GM18526 (cell line): ENCODE data around the gene SPDYE4.

Experiments used
- POLR2A ChIP-seq: IDR thresholded peaks from 3 replicates; pipeline ENCODE4 v1.6.1; 2011; ENCODE audit not compliant: insufficient read length; ENCODE audit errors: extremely low read depth

The SPDYE4 gene

DNA sequence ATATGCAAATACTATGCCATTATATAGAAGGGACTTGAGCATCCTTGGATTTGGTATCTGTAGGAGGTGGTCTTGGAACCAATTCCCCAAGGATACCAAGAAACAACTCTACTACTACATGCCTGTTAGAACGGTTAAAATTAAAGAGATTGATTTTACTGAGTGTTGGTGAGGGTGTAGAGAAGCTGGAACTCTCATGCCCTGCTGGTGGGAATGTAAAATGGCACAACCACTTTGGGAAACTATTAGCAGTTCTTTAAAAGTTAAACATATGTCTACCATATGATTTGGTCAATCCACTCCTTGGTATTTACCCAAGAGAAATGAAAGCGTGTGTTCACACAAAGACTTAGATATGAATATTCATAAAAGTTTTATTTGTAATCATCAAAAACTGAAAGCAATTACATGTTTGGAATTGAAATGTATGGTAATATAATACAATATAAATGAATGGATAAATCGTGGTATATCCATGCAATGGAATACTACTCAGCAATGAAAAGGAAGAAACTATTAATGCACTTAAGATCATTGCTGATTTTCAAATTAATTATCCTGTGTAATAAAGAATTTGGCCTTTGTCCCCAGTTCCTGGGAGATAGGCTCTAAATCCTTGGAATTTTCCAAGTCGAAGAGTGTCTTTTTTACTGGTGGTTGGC, 33.0 kb upstream of the SPDYE4 start:
- no peak for TF ChIP-seq POLR2A

DNA sequence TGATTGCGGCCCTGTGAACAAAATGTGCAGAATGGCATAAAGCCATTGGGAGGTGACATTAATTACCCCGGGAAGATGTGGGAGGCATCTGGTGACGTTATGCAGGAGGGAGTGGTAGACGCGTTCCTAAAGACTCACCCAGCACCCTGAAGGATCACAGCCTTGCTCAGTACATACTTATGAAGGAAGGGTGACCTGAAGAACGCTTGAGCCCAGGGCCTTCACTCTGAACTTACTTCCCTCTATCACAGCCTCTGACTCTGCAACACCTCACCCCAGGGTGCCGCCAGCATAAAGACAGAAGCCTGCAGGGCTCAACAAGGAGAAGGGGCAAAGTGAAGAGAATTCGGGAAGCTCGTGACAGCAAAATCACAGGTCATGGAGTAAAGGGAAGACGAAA, 31.4 kb upstream of the SPDYE4 start:
- TF ChIP-seq POLR2A, result no peak

DNA sequence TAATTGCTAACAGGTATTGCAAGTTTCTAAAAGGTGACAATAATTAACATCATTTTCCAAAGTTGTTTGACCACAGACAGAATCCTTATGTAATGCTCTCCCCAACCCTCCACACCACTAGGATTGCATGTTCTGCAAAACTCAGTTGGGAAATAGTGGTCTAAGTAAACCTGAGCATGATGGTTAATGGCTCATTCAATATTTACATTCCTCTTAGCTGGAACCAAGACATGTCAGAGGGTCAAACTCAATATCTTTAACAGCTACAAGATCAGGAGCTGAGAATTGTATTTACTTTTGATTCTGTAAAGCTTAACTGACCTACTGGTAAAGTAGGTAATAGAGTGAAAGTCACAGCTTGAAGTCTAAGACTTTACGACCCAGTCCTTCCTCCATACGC, 30.7 kb upstream of the SPDYE4 start:
- no peak for TF ChIP-seq POLR2A

DNA sequence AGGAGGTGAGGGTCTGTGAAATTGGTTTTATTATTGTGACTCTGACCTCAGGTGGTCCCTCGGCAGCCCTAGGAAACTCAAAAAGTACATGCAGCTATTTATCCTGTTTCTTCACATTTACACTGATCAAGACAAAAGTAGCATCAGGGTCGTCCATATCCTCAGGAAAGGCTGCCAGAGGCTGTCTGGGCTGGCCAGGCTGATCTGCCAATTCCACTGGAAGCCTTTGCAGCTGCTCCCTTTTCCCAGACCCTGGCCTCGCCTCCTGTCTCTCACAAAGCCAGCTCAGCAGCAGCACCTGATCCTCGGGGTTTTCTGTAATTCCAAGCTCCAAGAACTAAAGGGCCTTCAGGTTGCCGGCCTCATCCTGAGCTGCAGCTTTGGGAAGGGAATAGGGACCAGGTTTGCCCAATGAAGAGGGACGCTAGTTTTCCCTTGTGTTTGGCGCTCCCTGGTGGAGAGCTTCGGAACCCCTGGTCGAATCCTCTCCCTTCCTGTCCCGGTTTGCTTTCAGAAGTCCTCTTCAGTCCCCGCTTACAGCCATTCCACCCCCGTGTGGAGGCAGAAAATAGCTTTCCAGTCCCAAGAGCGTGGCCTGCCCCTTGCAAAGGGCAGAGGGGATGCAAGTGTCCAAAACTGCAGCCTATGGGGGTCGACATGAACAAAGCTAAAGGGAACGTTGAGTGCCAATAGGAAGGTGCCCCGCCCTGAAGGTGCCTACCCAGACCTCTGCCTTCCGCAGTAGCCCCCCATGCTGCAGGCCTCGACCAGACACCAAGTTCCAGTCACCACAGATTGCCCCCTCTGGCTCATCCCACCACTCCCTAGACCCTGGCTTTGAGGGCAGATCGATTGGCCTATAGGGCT, 27.4 kb upstream of the SPDYE4 start:
- TF ChIP-seq POLR2A, result no peak

DNA sequence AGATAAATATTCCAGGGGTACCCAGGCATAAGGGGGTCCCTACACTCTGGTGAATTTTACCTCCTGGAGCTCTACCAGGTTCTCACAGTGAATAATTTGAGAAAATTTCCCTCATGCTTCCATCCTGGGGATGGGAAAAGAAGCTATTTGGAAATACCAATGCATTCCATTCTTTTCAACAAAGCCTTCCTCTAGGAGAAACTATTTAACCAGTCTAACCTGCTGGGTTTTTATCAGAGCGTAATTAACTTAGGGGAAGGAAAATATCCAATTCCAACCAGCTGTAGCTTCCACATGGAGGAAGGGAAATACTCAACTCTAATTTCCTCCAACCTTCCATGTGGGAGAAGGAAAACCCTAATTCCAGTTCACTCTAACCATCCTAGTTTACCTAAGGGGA, 23.8 kb upstream of the SPDYE4 start:
- TF ChIP-seq POLR2A, result no peak

DNA sequence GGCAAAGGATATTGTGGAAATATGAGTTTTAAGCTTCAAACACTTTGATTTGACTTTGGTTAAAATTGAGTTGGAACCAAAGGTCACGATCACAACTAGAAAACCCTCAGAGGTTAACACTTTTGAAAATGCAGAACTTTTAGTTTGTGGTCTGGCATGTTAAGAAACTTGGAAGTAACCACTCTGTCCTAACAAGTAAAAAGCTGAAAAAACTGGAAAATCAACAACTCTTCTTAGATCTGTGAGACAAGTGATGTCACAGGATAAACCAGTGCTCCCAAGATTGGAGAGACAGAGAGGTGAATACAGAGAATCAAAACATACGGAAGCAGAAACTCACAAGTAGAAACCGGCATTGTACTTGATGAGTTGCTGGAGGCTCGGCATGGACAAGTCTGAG, 23.4 kb upstream of the SPDYE4 start:
- TF ChIP-seq POLR2A, result no peak

DNA sequence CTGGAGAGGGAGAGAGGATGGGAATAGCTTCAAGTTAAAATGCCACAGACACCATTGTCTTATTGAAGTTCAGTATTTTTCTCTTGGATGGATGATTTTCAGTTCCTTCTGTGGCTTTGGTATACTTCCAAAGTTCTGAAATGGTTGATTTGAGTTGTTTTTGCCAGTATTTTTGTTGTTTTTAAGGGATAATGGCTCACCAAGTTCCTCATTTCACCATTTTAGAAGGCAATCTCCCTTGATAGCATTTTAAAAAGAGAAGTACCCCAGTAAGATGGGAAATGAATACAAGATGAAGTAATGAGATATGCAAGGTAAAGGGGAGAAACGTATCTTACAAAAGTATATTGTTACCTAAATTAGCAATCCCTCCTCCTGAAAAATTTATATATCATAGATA, 18.5 kb upstream of the SPDYE4 start:
- TF ChIP-seq POLR2A, result no peak

DNA sequence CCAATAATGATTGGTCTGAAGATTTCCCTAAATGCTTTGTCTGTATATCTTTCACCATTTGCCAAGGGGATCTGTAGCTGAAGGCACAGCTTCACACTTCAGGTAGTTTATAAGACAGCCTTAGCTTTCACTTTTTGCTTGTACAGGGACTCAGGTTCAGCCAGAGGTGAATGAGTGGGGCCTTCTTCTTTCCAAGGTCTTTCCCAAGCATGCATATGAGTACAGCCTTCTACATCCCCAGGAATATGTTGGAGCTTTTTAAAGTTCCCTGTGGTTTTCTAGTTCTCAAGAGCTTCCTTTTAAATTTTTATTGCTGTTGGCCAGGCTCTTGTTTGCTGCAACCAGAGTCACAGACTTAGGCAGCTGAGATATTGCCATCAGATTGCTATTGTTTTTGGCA, 17.9 kb upstream of the SPDYE4 start:
- no peak for TF ChIP-seq POLR2A

DNA sequence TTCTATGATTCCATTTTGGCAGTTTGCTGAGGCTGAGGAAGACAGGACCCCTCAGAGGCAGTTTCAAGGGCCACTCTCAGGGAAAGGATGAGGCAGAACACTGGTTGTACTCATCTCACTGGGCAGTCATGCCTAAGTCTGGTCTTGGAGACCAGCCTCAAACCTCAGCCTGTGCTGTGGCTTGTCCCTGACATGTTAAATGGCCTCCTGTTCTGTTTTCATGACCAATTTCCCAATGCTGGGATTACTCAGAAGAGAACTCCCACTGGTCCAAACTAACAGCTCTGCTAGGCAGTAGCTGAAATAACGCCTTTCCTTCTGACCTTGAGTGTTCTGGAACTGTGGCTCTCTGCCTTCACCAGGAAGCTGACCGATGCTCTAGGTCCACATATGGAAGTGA, 8.4 kb upstream of the SPDYE4 start:
- no peak for TF ChIP-seq POLR2A

DNA sequence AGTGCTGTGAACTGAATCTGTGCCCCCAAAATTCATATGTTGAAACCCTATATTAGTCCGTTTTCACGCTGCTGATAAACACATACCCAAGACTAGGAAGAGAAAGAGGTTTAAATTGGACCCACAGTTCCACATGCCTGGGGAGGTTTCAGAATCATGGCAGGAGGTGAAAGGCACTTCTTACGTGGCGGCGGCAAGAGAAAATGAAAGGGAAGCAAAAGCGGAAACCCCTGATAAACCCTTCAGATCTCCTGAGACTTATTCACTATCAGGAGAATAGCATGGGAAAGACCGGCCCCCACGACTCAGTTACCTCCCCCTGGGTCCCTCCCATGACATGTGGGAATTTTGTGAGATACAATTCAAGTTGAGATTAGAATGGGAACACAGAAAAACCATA, 3.7 kb upstream of the SPDYE4 start:
- TF ChIP-seq POLR2A, result no peak

DNA sequence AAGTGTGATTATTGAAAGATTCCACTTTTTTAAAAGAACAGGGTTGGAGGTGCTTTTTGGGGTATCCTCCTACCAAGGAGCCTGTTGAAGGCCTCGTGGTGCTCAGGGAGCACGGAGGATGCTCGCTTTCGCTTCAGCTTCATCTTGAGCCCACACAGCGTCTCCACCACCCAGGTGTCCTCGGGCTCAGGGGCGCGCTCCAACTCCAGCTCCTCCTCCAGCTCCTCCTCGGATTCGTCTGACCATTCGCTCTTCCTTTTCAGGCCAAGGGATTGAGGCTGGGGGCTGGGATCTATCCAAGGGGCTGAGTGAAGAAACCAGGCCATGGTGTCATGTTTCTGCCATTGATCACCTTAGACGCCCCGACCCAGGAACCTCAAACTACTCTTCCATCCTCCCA, 1.2 kb downstream of the SPDYE4 start:
- TF ChIP-seq POLR2A, result no peak

DNA sequence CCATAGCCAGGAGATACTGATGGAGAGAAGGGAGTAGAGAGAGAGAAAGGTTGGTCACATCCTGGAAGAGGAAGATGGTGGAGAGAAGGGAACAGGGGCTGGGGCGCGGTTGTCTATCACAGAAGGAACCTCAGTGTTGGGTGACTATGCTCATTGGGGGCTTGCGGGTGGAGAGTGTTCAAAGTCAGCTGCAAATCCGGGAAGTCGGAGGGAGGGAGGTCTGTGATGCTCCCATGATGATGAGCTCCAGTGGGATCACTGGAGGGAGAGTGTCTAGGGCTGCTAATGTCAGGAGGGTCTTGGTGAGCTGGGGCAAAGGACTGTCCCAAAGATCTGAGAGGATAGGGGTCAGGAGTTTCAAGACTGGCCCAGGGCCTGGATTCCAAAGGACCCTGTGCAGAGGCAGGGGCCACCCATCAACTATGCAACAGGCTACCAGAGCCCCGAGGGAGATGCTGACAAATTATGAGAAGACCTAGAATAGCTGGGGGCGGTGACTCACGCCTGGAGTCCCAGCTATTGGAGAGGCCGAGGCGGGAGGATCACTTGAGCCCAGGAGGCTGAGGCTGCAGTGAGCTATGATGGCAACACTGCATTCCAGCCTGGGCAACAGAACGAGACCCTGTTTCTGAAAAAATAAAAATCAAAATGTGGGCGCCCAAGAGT, 2.6 kb downstream of the SPDYE4 start:
- no peak for TF ChIP-seq POLR2A

DNA sequence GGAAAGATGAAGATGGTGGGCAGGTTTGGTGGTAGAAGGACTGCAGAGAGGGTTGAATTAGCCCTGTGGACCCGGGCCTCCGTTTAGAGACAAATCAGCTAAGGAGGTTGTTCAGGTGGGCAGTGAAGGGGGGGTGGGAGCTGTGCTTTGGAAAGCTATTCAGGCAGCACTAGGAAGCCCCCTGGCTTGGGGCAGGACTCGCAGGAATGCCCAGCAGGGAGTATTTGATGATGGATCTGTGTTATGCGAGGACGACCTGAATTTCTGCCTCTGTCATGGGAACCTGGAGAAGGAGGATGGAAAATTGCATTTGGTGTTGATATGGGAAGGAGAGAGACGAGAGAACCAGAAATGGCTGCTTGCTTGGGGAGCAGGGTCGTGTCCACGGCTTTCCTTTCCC, 3.5 kb downstream of the SPDYE4 start:
- TF ChIP-seq POLR2A, result no peak

DNA sequence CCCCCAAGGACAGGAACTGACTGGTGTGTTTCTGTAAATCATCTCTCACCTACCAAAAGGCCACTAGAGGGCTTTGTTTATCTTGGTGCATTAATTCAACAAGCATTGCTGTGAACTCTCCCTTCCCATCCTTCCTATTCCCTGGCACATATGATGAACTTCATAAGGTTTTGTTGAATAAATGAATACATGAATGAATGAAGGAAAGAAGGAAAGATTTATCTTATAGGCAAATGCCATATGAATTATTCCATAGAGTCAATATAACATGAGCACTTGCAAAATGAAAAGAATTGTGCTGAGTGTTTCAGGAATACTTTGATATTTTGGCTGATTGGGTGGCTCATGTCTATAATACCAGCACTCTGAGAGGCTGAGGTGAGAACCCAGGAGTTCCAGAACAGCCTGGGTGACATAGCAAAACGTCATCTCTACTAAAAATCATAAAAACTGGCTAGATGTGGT, 4.3 kb downstream of the SPDYE4 start:
- no peak for TF ChIP-seq POLR2A

DNA sequence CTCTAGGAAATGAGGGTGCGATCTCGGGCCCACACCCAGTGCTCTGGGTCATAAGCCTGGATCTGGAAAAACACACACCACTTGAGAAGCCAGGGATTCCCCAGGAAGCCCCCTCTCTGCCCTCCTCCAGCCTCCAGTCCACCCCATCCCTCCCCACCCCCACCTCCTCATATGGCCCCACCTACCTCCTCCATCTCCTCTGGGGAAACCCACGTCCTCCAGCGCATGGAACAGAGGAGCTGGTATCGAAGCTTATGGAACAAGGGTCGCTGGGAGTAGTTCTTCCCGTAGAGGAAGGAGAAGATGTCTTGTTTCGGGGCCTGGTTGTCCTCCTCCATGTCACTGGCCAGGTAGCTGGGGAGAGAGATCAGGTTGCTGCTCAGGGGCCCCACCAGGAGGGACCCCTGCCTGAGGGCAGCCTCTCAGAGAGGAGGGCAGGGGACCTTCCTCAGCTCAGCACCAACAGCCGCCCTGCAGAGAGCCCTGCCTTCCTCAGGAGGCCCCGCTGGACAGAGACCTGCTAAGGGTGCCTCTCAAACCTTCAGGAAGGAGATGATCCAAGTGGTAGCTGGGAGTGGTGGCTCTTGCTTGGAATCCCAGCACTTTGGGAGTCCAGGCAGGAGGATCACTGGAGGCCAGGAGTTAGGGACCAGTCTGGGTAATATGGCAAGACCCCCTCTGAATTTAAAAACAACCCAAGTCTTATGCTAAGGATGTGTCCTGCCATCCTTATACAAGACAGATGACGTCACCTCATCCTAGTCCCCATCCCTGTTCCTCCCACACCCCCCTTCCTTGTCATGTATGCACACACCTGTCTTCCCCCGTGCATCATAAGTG, 5.0 kb downstream of the SPDYE4 start:
- TF ChIP-seq POLR2A, result no peak
